ENCODE results near the gene CYTH2. TPM values are rescaled to one million over a fixed set of nuclear protein-coding genes. Genes with fewer than 3 reads are reported as not detected.

CYTH2 gene
- total RNA-seq, 3 donors from 2014 or later, result 66.3 to 86.9 (median 69.3) TPM

DNA sequence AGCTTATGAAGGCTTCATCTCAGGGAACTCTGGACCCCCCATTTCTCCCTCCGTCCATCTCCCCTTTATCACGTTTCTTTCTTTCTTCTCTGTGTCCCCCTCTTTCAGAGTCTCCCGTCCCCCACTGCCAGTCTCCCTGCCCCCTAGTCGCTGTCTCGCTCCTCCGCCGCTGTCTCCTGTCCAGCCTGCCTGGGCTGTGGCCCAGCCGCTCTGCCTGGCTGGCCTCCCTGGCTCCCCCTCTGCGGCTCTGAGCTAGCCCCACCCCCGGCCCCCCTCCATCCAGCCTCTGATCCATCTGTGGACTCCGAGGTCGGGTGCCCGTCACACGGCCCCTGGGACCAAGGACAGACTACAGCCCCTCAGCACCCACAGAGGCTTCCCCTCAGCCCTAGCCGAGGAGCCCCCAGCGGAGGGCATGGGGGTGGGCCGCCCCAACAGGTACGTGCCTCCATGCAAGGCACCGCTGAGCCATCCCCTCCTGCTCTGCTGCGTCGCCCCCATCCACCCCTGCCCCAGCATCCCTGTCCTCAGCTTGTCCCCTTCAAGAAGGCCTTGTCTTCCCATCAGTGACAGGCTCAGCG lies 14.9 kb upstream of the CYTH2 start:
- Histone ChIP-seq H3K4me3 (no peak overlapping the region), H3K9me3 (no peaks in the 10 kb centered on the region), H3K36me3 (ENCODE audit: low read depth) (no peaks in the 10 kb centered on the region), H3K4me1 (ENCODE audit: low read depth) (peaks cover 2% of the 10 kb centered on the region)
- TF ChIP-seq CTCF (IDR thresholded peaks at IDR 0.05), result no peak
- DNase-seq (no peak), ATAC-seq (no peak)
- intact Hi-C loops (cut with DNase I, micrococcal nuclease), result no loop called here

DNA sequence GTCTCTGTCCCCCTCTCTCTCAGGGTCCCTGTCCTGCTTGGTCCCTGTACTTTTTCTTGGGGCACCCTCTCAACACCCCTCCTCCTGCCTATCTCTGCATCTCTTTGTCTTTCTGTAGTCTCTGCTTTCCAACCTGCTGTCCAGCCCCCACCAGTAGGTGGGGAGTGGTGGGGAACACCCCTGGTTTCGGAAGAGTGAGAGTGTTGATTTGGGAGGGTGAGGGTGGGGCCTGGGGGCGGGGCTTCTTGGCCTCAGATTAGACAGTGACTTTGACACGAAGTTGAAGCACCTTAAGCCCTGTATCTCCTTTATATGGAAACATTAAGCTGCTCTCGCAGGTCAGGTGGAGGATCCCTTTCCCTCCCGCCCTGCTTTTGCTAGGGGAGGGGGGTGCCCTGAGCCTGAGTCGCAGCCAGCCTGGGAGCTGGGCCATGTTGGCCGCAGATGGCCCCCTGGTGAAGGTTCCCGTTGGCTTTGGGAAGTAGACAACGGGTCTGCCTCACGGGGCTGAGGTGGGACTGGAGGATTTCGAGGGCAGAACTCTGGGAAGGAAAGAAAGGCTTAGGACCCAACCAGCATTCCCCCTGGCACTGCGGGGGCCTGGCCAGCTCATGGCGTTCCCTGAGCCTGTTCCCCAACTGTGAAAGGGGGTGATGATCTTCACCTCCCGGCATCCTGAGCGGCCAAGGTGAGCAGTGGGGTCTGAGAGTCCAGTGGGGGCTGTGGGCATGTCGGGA lies 13.8 kb upstream of the CYTH2 start, which contains the start of gene KCNJ14:
TSS of gene KCNJ14 (plus strand) at position 404 of the 737 bp plus-strand sequence. CDS start 6,151 bp downstream, outside the sequence.
- intact Hi-C loops (cut with DNase I, micrococcal nuclease), result no loop called here
- no peak for TF ChIP-seq CTCF (IDR thresholded peaks at IDR 0.05)
- H3K4me1 ChIP-seq (ENCODE audit: low read depth), result peaks cover 2% of the 10 kb centered on the region
- DNase-seq (no peak), ATAC-seq (no peak)
- H3K36me3 ChIP-seq (ENCODE audit: low read depth), result no peaks in the 10 kb centered on the region
- H3K4me3 ChIP-seq, result no peak within 1 kb of the TSS
- no peaks in the 10 kb centered on the region for H3K9me3 ChIP-seq

- Histone ChIP-seq H3K4me1 (ENCODE audit: low read depth) (peaks cover 2% of the 10 kb centered on the region), H3K36me3 (ENCODE audit: low read depth) (no peaks in the 10 kb centered on the region), H3K4me3 (no peak overlapping the region), H3K9me3 (no peaks in the 10 kb centered on the region)
- DNase-seq (no peak), ATAC-seq (no peak)
- no peak for TF ChIP-seq CTCF (IDR thresholded peaks at IDR 0.05)
- intact Hi-C loops (cut with DNase I, micrococcal nuclease), result no loop called here
Measured at GRCh38 chr19:48455908-48456562, 13.1 kb upstream of the CYTH2 start.

DNA sequence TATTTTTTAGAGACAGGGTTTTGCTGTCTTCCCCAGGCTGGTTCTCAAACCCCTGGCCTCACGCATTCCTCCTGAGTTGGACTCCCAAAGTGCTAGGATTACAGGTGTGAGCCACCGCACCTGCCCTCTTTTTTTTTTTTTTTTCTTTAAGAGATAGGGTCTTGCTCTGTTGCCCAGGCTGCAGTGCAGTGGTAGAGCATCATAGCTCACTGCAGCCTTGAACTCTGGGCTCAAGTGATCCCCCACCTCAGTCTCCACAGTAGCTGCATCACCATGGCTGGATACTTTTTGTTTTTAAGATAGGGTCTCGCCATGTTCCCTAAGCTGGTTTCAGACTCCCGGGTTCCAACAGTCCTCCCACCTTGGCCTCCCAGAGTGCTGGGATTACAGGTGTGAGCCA lies 12.3 kb upstream of the CYTH2 start:
- intact Hi-C loops (cut with DNase I, micrococcal nuclease), result no loop called here
- ATAC-seq, result no peak

DNA sequence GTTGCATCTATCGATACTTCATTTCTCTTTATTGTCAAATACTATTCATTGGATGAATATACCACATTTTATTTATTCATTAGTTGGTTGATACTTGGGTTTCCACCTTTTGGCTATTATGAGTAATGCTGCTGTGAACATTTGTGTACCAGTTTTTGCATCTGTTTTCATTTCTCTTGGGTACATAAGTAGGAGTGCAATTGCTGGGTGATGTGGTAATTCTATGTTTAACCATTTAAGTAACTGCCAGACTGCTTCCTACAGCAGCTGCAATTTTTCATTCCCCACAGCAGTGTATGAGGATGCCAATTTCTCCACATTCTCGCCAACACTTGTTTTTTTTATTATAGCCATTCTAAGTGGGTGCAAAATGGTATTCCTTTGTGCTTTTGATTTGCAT lies 11.2 kb upstream of the CYTH2 start:
- intact Hi-C loops (cut with DNase I, micrococcal nuclease), result no loop called here
- Histone ChIP-seq H3K9me3 (no peaks in the 10 kb centered on the region), H3K4me1 (ENCODE audit: low read depth) (no peaks in the 10 kb centered on the region), H3K36me3 (ENCODE audit: low read depth) (no peaks in the 10 kb centered on the region), H3K4me3 (no peak overlapping the region)
- ATAC-seq, result no peak
- no peak for TF ChIP-seq CTCF (IDR thresholded peaks at IDR 0.05)
- no peak for DNase-seq

More for the DNA sequence above, 12.3 kb upstream of the CYTH2 start:
- TF ChIP-seq CTCF (IDR thresholded peaks at IDR 0.05), result no peak
- H3K36me3 ChIP-seq (ENCODE audit: low read depth), result no peaks in the 10 kb centered on the region
- DNase-seq, result no peak
- peaks cover 2% of the 10 kb centered on the region for H3K4me1 ChIP-seq (ENCODE audit: low read depth)
- no peak overlapping the region for H3K4me3 ChIP-seq
- no peaks in the 10 kb centered on the region for H3K9me3 ChIP-seq
